Measurements from ENCODE around the gene TMEM184C.

DNA sequence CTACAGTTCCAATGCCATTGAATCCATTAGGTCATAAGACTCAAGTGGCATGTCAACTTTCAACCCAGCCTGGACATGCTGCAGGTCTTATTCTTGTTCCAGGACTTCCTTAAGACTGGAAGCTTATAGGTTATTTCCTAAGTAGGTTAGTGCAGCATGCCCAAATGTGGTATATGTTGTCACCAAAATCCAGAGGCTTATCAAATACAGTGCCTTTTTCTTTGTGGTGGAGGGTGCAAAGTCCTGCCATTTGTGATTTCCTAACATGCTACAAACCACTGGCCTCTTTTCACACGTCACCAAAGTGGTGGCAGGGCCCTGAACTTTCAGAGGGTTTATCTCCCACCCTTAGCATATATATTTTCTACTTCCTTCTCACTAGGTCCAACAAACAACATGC, 9.7 kb upstream of the TMEM184C start:
- TF ChIP-seq, protein P1, sequence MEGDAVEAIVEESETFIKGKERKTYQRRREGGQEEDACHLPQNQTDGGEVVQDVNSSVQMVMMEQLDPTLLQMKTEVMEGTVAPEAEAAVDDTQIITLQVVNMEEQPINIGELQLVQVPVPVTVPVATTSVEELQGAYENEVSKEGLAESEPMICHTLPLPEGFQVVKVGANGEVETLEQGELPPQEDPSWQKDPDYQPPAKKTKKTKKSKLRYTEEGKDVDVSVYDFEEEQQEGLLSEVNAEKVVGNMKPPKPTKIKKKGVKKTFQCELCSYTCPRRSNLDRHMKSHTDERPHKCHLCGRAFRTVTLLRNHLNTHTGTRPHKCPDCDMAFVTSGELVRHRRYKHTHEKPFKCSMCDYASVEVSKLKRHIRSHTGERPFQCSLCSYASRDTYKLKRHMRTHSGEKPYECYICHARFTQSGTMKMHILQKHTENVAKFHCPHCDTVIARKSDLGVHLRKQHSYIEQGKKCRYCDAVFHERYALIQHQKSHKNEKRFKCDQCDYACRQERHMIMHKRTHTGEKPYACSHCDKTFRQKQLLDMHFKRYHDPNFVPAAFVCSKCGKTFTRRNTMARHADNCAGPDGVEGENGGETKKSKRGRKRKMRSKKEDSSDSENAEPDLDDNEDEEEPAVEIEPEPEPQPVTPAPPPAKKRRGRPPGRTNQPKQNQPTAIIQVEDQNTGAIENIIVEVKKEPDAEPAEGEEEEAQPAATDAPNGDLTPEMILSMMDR (IDR thresholded peaks at IDR 0.05): no peak
- TF ChIP-seq EP300 (IDR thresholded peaks at IDR 0.05): no peak
